22Rv1 (cell line): ENCODE measurements around the gene NAA38.
"Not testable (repeated sequence)": the region's sequence is repeated elsewhere in the genome, so short reads cannot be mapped to it uniquely, and the experiment has no call there.

Experiments
- CTCF ChIP-seq: fragments of 450-650 bp; IDR thresholded peaks from 2 replicates; pipeline ENCODE4 v1.5.1; 2017; ENCODE audit warnings: mild to moderate bottlenecking
- ZFX ChIP-seq: fragments of 450-650 bp; IDR thresholded peaks from 2 replicates; pipeline ENCODE4 v1.6.1; 2017; ENCODE audit warnings: antibody characterized with exemption, borderline replicate concordance

DNA sequence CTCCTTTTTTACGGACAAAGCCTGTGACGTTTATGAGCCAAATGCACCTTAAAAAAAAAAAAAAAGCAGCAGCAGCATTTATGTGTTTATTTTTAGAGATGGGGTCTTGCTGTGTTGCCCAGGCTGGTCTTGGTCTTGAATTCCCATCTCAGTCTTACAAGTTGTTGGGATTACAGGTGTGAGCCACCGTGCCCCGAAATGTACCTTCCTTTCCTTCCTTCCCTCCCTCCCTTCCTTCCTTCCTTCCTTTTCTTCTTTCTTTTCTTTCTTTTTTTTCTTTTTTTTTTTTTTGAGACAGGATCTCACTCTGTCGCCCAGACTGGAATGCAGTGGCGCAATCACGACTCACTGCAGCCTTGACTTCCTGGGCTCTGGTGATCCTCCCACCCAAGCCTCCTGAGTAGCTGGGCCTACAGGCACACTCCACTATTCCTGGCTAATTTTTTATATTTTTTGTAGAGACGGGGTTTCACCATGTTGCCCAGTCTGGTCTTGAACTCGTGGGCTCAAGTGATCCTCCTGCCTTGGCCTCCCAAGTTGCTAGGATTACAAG is 47.5 kb downstream of the NAA38 start:
- TF ChIP-seq CTCF, ZFX: not testable (repeated sequence)
